IMR-90 (cell line): ENCODE measurements around the gene BCS1L. TPM values are rescaled to one million over a fixed set of nuclear protein-coding genes. Genes with fewer than 3 reads are reported as not detected.

Source experiments
- ATAC-seq: fragments of 200-7000 bp; cut with Tn5 transposase; 2 replicates; pipeline ENCODE4 v1.9.1; 2020; ENCODE audit warnings: low read depth, mild to moderate bottlenecking, moderate library complexity
- BruUV-seq: library from RNA; stranded (reverse); fragments of 400-500 nt; replicated peaks from 2 replicates; lab custom pipeline; 2021; lab: Mats Ljungman, UMichigan
- CTCF ChIA-PET: fragments of 300-600 bp; formaldehyde crosslinking; extraction: SDS; loops from one replicate; lab custom pipeline; 2021; ENCODE audit warnings: antibody characterized with exemption; lab: Yijun Ruan, JAX
- POLR2A ChIA-PET: fragments of 300-600 bp; sonication (Branson Sonifier 250); formaldehyde crosslinking; loops from one replicate; lab custom pipeline; 2022; ENCODE audit warnings: antibody characterized with exemption; ENCODE audit not compliant: unreplicated experiment; lab: Charles Lee
- DNase-seq: peaks from one replicate; pipeline ENCODE4 v3.0.0; 2013
- H2AFZ ChIP-seq: replicated peaks from 2 replicates; pipeline ENCODE3; 2013; ENCODE audit warnings: low read length, mild to moderate bottlenecking; ENCODE audit not compliant: poor library complexity
- H2AK5ac ChIP-seq: 2 replicates; pipeline ENCODE4 v1.6.1; 2013; ENCODE audit warnings: low read depth, low read length, inconsistent platforms
- H2AK9ac ChIP-seq: replicated peaks from 2 replicates; pipeline ENCODE3; 2013; ENCODE audit warnings: mild to moderate bottlenecking, low read depth, low read length, moderate library complexity; ENCODE audit not compliant: poor library complexity
- H2BK120ac ChIP-seq: 2 replicates; pipeline ENCODE4 v1.6.1; 2013; ENCODE audit warnings: low read depth, low read length, inconsistent platforms
- H2BK15ac ChIP-seq: 3 replicates; pipeline ENCODE4 v1.6.1; 2013; ENCODE audit warnings: low read depth, low read length, inconsistent platforms
- H2BK20ac ChIP-seq: 2 replicates; pipeline ENCODE4 v1.6.1; 2013; ENCODE audit warnings: low read depth, mild to moderate bottlenecking, inconsistent platforms, low read length, moderate library complexity
- H2BK5ac ChIP-seq: 2 replicates; pipeline ENCODE4 v1.6.1; 2013; ENCODE audit warnings: mild to moderate bottlenecking, low read depth, low read length, inconsistent platforms; ENCODE audit not compliant: poor library complexity, severe bottlenecking
- H3K14ac ChIP-seq: replicated peaks from 2 replicates; pipeline ENCODE4 v1.6.1; 2013; ENCODE audit warnings: low read depth, low read length, inconsistent platforms
- H3K18ac ChIP-seq: 2 replicates; pipeline ENCODE4 v1.6.1; 2013; ENCODE audit warnings: low read depth, low read length, control low read depth
- H3K23ac ChIP-seq: 2 replicates; pipeline ENCODE4 v1.6.1; 2013; ENCODE audit warnings: low read depth, low read length, inconsistent platforms
- H3K27ac ChIP-seq: 2 replicates; pipeline ENCODE4 v1.5.1; 2013; ENCODE audit warnings: mild to moderate bottlenecking, control low read depth, low read length; ENCODE audit not compliant: insufficient read depth
- H3K27me3 ChIP-seq: 2 replicates; pipeline ENCODE4 v1.6.1; 2013; ENCODE audit warnings: low read length; ENCODE audit not compliant: control insufficient read depth, insufficient read depth
- H3K36me3 ChIP-seq: 2 replicates; pipeline ENCODE4 v1.6.1; 2013; ENCODE audit warnings: low read length, mixed read lengths; ENCODE audit not compliant: control insufficient read depth, insufficient read depth
- H3K4ac ChIP-seq: 2 replicates; pipeline ENCODE4 v1.6.1; 2013; ENCODE audit warnings: low read depth, low read length, inconsistent platforms
- H3K4me1 ChIP-seq: 2 replicates; pipeline ENCODE4 v1.6.1; 2013; ENCODE audit warnings: low read length, mixed read lengths; ENCODE audit not compliant: control insufficient read depth, insufficient read depth
- H3K4me2 ChIP-seq: 2 replicates; pipeline ENCODE4 v1.6.1; 2013; ENCODE audit warnings: low read depth, mild to moderate bottlenecking, control low read depth, low read length, moderate library complexity
- H3K4me3 ChIP-seq: 2 replicates; pipeline ENCODE4 v1.5.1; 2013; ENCODE audit warnings: low read depth, mild to moderate bottlenecking, control low read depth, low read length, moderate library complexity; ENCODE audit not compliant: insufficient read depth
- H3K56ac ChIP-seq: 2 replicates; pipeline ENCODE4 v1.6.1; 2013; ENCODE audit warnings: low read length, inconsistent platforms; ENCODE audit not compliant: insufficient read depth; ENCODE audit errors: extremely low read depth
- H3K79me1 ChIP-seq, 2 experiments: 2 replicates each; pipeline ENCODE4 v1.6.1; 2013; ENCODE audit warnings: low read length in 2 of 2, inconsistent platforms in 1 of 2, low read depth in 1 of 2
- H3K9ac ChIP-seq: 2 replicates; pipeline ENCODE4 v1.6.1; 2013; ENCODE audit warnings: low read depth, low read length, control low read depth
- H3K9me1 ChIP-seq: 2 replicates; pipeline ENCODE4 v1.6.1; 2013; ENCODE audit warnings: low read length, inconsistent platforms; ENCODE audit not compliant: insufficient read depth
- H3K9me3 ChIP-seq: 2 replicates; pipeline ENCODE4 v1.6.1; 2013; ENCODE audit warnings: low read length; ENCODE audit not compliant: control insufficient read depth, insufficient read depth
- H4K20me1 ChIP-seq: 2 replicates; pipeline ENCODE4 v1.6.1; 2013; ENCODE audit warnings: low read length, inconsistent platforms; ENCODE audit not compliant: insufficient read depth
- H4K5ac ChIP-seq: 2 replicates; pipeline ENCODE4 v1.6.1; 2013; ENCODE audit warnings: mild to moderate bottlenecking, low read depth, low read length, control low read depth
- H4K8ac ChIP-seq, 2 experiments: 2 replicates each; pipeline ENCODE4 v1.6.1; 2013; ENCODE audit warnings: low read depth in 2 of 2, low read length in 2 of 2, control low read depth in 1 of 2, inconsistent platforms in 1 of 2
- H4K91ac ChIP-seq: 2 replicates; pipeline ENCODE4 v1.6.1; 2013; ENCODE audit warnings: low read depth, low read length, inconsistent platforms; ENCODE audit not compliant: insufficient read depth
- FOS ChIP-seq: fragments of 150-350 bp; IDR thresholded peaks from 2 replicates; pipeline ENCODE4 v1.6.1; 2016; ENCODE audit warnings: low read depth, low read length
- MAFK ChIP-seq: IDR thresholded peaks from 2 replicates; pipeline ENCODE4 v1.6.1; 2012; ENCODE audit warnings: low read depth, low read length, improper control_type of control experiment
- RAD21 ChIP-seq: IDR thresholded peaks from 2 replicates; pipeline ENCODE4 v1.6.1; 2012; ENCODE audit warnings: low read length, improper control_type of control experiment
- WGBS, 2 experiments: methylation state at CpG; one replicate each; pipeline versions ENCODE4 v1.1.5 to v1.1.7; 2013; ENCODE audit warnings: missing lambda C conversion rate in 2 of 2; ENCODE audit not compliant: insufficient read length in 1 of 2; ENCODE audit errors: extremely low coverage in 2 of 2; 5-methylcytosine and 5-hydroxymethylcytosine counted together
- dilution Hi-C: fragments of 300-500 bp; cut with HindIII; formaldehyde crosslinking; loops from one replicate; pipeline ENCODE4 v1.14.3; 2018; ENCODE audit warnings: low sequenced_read_pairs; ENCODE audit not compliant: unreplicated experiment
- in situ Hi-C: fragments of 300-500 bp; cut with MboI; formaldehyde crosslinking; loops from 3 replicates; pipeline ENCODE4 v1.14.3; 2019; ENCODE audit warnings: low sequenced_read_pairs, inconsistent platforms, mixed read lengths
- intact Hi-C: fragments of 100-400 bp; cut with micrococcal nuclease; formaldehyde crosslinking; loops from 2 replicates; pipeline ENCODE4 v1.10.0; 2022
- polyA plus RNA-seq, 3 experiments: library from polyadenylated mRNA; depleted of rRNA; stranded (reverse); fragments of >200 nt; gene quantifications; 2 replicates each; pipeline ENCODE4 v1.2.3, GENCODE V29; 2012; ENCODE audit warnings: low replicate concordance in 1 of 3
- total RNA-seq: library from RNA; depleted of rRNA; stranded (reverse); fragments of >200 nt; gene quantifications from 2 replicates; pipeline ENCODE4 v1.2.3, GENCODE V29; 2012

BCS1L gene
- total and polyA plus RNA-seq, 2 of the 4 experiments (the other 2 are of a cell fraction) = 39.1 to 56.7 TPM

DNA sequence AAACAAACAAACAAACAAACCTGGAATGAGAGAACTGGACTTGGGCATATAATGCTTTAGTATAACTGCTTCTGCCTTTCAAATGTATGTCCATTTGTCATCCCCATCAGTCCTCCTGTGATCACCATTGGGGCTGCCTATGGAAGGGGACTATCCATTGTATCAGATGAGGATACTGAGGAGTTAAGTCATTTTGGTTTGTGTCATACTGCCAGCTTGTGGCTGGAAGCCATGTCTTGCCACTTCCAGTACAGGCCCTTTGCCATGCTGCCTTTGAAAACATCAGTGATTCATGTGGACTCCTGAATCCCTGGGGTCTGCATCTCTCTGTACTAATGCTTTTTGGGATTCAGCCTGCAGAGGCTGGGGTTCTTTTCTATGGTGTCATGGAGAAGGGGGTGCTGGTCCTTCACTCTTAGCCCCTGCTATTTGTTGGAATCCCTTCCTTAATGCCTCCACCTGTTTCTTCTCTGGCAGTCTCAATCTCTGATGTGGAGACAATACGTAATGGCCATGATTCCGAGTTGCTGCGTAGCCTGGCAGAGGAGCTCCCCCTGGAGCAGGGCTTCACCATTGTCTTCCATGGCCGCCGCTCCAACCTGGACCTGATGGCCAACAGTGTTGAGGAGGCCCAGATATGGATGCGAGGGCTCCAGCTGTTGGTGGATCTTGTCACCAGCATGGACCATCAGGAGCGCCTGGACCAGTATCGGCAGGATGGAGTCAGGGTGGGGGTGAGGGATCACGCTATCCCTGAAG, 41.2 kb upstream of the BCS1L start:
- in situ Hi-C loops (no loop called here), intact Hi-C loops (no loop called here), dilution Hi-C loops (no loop called here)
- H4K20me1 ChIP-seq = no peaks in the 10 kb centered on the region
- no peak overlapping the region for H2BK120ac ChIP-seq
- H2AK9ac ChIP-seq = no peak overlapping the region
- H3K27me3 ChIP-seq = no peaks in the 10 kb centered on the region
- H2BK20ac ChIP-seq = no peak overlapping the region
- H3K79me1 ChIP-seq = no peaks in the 10 kb centered on the region
- H2BK5ac ChIP-seq = no peak overlapping the region
- no peak overlapping the region for H4K5ac ChIP-seq
- H3K4me2 ChIP-seq = no peak overlapping the region
- no peak for DNase-seq
- H2AK5ac ChIP-seq = 0 out of 2 replicates have a peak overlapping the region, but pooled peaks have one; percentile 8
- no peak for ATAC-seq
- no peak for TF ChIP-seq FOS
- no peak for TF ChIP-seq MAFK
- no peak for TF ChIP-seq RAD21
- H3K14ac ChIP-seq = no peak overlapping the region
- H3K36me3 ChIP-seq = no peaks in the 10 kb centered on the region
- whole genome bisulfite sequencing, 2 experiments = 80% methylated on average over 3 of the region's 9 CpGs; no CpG with 5 or more reads in 1 of the 2 experiments
- no peak overlapping the region for H4K8ac ChIP-seq
- no peak overlapping the region for H3K23ac ChIP-seq
- no TSS peak for BruUV-seq
- H2AFZ ChIP-seq = no peak overlapping the region
- ChIA-PET POLR2A (no interaction called here), CTCF (no interaction called here)
- H3K18ac ChIP-seq = no peak overlapping the region
- H2BK15ac ChIP-seq = no peak overlapping the region
- no peak overlapping the region for H4K91ac ChIP-seq
- H3K9me3 ChIP-seq = no peaks in the 10 kb centered on the region
- H3K4ac ChIP-seq = no peak overlapping the region
- no peak overlapping the region for H3K4me3 ChIP-seq
- H3K27ac ChIP-seq = no peak overlapping the region
- H3K56ac ChIP-seq = no peak overlapping the region
- no peak overlapping the region for H3K9ac ChIP-seq
- no peaks in the 10 kb centered on the region for H3K9me1 ChIP-seq
- H3K4me1 ChIP-seq = no peaks in the 10 kb centered on the region; the same call in 1 of the 2 replicates
